HL-60 (cell line): ENCODE measurements around the gene LRRC1.

Experiments used
- DNase-seq, 2 experiments: peaks; one replicate each; pipeline ENCODE4 v3.0.0-alpha.2; 2010 to 2020; ENCODE audit warnings: low read depth in 1 of 2, low spot score in 1 of 2
- H3K27ac ChIP-seq: fragments of 250-450 bp; sonication (Bioruptor Pico); replicated peaks from 2 replicates; pipeline ENCODE4 v1.5.1; 2020; ENCODE audit warnings: mild to moderate bottlenecking, moderate library complexity
- H3K27me3 ChIP-seq: fragments of 250-450 bp; sonication (Bioruptor Pico); 2 replicates; pipeline ENCODE4 v1.5.1; 2021; ENCODE audit warnings: mild to moderate bottlenecking, moderate library complexity; ENCODE audit not compliant: insufficient read depth, poor library complexity, severe bottlenecking
- H3K4me3 ChIP-seq: replicated peaks from 2 replicates; pipeline ENCODE4 v1.5.1; 2011; ENCODE audit warnings: mild to moderate bottlenecking, control low read depth, low read length; ENCODE audit not compliant: insufficient read depth
- GABPA ChIP-seq: IDR thresholded peaks from 2 replicates; pipeline ENCODE4 v1.6.1; 2012; ENCODE audit warnings: low read depth
- POLR2AphosphoS5 ChIP-seq: IDR thresholded peaks from 2 replicates; pipeline ENCODE4 v1.6.1; 2012; ENCODE audit warnings: low read depth
- REST ChIP-seq: IDR thresholded peaks from 2 replicates; pipeline ENCODE4 v1.6.1; 2012; ENCODE audit warnings: low read depth; ENCODE audit not compliant: insufficient replicate concordance
- SPI1 ChIP-seq: IDR thresholded peaks from 2 replicates; pipeline ENCODE4 v1.6.1; 2012; ENCODE audit warnings: low read depth, mild to moderate bottlenecking, borderline replicate concordance
- TF ChIP-seq, protein P1 (sequence below): IDR thresholded peaks from one replicate; pipeline ENCODE4 v1.5.1; 2011; ENCODE audit warnings: low read length, control low read depth, inconsistent platforms; ENCODE audit not compliant: insufficient read depth

The LRRC1 gene

GRCh38 chr6:53919881-53920360 is 125.1 kb downstream of the LRRC1 start:
- TF ChIP-seq SPI1 (no peak), GABPA (no peak), REST (no peak), POLR2AphosphoS5 (no peak)
- TF ChIP-seq, protein P1, sequence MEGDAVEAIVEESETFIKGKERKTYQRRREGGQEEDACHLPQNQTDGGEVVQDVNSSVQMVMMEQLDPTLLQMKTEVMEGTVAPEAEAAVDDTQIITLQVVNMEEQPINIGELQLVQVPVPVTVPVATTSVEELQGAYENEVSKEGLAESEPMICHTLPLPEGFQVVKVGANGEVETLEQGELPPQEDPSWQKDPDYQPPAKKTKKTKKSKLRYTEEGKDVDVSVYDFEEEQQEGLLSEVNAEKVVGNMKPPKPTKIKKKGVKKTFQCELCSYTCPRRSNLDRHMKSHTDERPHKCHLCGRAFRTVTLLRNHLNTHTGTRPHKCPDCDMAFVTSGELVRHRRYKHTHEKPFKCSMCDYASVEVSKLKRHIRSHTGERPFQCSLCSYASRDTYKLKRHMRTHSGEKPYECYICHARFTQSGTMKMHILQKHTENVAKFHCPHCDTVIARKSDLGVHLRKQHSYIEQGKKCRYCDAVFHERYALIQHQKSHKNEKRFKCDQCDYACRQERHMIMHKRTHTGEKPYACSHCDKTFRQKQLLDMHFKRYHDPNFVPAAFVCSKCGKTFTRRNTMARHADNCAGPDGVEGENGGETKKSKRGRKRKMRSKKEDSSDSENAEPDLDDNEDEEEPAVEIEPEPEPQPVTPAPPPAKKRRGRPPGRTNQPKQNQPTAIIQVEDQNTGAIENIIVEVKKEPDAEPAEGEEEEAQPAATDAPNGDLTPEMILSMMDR, result no peak
- no peak for DNase-seq
- H3K27me3 ChIP-seq, result no peaks in the 10 kb centered on the region
- H3K4me3 ChIP-seq, result no peak overlapping the region
- H3K27ac ChIP-seq, result no peak overlapping the region

DNA sequence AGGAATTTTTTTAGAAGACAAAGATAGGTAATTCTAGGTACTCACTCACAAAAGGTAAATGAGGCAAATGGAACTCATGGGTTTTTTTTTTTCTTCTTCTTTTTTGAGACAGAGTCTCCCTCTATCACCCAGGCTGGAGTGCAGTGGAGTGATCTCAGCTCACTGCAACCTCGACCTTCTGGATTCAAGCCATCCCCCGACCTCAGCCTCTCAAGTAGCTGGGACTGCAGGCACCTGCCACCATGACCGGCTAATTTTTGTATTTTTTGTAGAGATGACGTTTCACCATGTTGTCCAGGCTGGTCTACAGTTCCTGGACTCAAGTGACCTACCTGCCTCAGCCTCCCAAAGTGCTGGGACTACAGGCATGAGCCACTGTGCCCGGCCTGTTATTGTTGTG is 126.1 kb downstream of the LRRC1 start:
- DNase-seq, result no peak
- no peak overlapping the region for H3K27ac ChIP-seq
- TF ChIP-seq SPI1 (no peak), POLR2AphosphoS5 (no peak)

DNA sequence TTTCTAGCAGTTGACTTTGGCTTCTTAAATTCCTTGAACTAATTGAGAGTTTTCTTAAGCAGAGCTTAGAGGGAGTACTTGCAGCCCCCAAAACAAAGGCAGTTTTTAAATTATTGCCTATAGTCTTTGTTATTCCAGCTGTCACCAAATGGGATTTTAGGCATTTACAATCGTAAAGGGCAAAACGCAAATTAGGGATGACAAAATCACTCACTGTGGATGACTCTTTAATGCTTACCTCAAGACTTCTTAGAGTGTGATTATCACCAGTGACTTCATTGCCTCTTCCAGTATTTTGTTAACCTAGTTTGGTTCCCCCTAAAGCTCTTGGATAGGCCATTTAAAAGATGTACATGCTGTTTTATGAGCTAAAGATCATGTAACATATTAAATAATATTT is 126.8 kb downstream of the LRRC1 start:
- no peak overlapping the region for H3K27ac ChIP-seq
- DNase-seq, result no peak

More for the DNA sequence above, 126.1 kb downstream of the LRRC1 start:
- Histone ChIP-seq H3K27me3 (no peaks in the 10 kb centered on the region), H3K4me3 (no peak overlapping the region)

More for the DNA sequence above, 126.8 kb downstream of the LRRC1 start:
- H3K4me3 ChIP-seq, result no peak overlapping the region
- H3K27me3 ChIP-seq, result no peaks in the 10 kb centered on the region
- TF ChIP-seq GABPA (no peak), REST (no peak), SPI1 (no peak), POLR2AphosphoS5 (no peak)
- TF ChIP-seq, protein P1, result no peak
